ENCODE measurements around the gene ARL3. TPM values are rescaled to one million over a fixed set of nuclear protein-coding genes. Genes with fewer than 3 reads are reported as not detected.

Gene ARL3
- total RNA-seq, 1 donor: 6.0 TPM

DNA sequence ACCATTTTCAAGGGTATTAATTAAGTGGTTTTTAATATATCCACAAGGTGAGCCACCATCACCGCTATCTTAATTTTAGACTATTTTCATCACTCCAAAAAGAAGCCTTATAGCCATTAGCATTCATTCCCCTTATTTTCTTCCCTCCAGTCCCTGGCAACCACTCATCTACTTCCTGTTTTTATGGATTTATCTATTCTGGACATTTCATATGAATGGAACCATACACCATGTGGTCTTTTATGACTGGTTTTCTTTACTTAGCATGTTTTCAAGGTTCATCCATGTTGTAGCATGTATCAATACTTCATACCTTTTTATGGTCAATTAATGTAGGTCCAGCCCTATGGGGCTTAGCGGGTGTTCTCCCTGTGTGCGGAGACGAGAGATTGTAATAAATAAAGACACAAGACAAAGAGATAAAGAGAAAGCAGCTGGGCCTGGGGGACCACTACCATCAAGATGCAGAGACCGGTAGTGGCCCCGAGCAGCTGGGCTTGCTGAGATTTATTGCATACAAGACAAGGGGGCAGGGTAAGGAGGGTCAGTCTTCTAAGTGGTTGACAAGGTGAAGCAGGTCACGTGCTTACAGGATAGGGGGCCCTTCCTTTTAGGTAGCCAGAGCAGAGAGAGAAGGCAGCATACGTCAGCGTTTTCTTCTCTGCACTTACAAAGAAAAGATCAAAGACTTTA lies 44.2 kb upstream of the ARL3 start:
- H3K4me3 ChIP-seq (ENCODE audit: low read depth, low read length): peak overlapping the region; percentile 23
- TF ChIP-seq, protein P1, sequence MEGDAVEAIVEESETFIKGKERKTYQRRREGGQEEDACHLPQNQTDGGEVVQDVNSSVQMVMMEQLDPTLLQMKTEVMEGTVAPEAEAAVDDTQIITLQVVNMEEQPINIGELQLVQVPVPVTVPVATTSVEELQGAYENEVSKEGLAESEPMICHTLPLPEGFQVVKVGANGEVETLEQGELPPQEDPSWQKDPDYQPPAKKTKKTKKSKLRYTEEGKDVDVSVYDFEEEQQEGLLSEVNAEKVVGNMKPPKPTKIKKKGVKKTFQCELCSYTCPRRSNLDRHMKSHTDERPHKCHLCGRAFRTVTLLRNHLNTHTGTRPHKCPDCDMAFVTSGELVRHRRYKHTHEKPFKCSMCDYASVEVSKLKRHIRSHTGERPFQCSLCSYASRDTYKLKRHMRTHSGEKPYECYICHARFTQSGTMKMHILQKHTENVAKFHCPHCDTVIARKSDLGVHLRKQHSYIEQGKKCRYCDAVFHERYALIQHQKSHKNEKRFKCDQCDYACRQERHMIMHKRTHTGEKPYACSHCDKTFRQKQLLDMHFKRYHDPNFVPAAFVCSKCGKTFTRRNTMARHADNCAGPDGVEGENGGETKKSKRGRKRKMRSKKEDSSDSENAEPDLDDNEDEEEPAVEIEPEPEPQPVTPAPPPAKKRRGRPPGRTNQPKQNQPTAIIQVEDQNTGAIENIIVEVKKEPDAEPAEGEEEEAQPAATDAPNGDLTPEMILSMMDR (IDR thresholded peaks at IDR 0.05; ENCODE audit: insufficient read depth, low read depth, low read length): no peak
- DNase-seq (ENCODE audit: low read depth): no peak

DNA sequence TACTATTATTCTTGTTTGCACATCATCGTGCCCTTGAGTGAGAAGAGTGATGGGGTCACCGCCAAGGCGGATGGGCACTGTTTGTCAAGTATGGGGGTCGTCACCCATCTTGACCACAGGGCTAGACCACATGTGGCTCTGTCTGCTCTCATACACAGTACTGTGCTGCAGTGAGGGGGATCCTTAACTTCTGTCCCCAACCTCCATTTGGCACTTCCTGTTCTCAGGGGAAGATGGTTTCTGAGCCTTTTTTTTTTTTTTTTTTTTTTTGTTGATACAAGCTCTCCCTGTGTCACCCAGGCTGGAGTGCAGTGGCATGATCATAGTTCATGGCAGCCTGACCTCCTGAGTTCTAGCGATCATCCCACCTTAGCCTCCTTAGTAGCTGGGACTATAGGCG lies 43.1 kb upstream of the ARL3 start:
- no peak for DNase-seq (ENCODE audit: low read depth)
- no peak overlapping the region for H3K4me3 ChIP-seq (ENCODE audit: low read depth, low read length)
- TF ChIP-seq, protein P1 (IDR thresholded peaks at IDR 0.05; ENCODE audit: insufficient read depth, low read depth, low read length): no peak

DNA sequence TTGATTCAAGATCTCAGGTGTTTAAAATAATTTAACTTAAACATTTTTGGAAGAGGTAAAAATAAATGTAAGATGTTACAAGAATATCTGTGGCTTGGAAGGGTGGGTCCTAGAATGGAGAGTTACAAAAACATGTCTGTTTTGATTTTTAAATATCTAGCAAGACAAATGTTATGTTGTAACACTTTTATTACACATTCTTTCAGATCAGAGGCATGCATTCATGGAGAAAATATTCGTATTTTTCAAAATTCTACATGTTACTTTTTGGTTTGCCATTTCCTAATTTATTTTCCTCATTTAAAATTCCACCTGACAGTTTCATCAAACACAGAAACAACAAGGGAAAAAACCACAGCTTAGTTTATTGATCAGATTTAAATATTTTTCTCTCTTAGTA lies 39.5 kb upstream of the ARL3 start:
- DNase-seq (ENCODE audit: low read depth): no peak
- TF ChIP-seq, protein P1 (IDR thresholded peaks at IDR 0.05; ENCODE audit: insufficient read depth, low read depth, low read length): no peak
- no peak overlapping the region for H3K4me3 ChIP-seq (ENCODE audit: low read depth, low read length)

GRCh38 chr10:102752934-102753664 lies 38.9 kb upstream of the ARL3 start:
- TF ChIP-seq, protein P1 (IDR thresholded peaks at IDR 0.05; ENCODE audit: insufficient read depth, low read depth, low read length): peak; percentile 80

GRCh38 chr10:102752266-102752930 lies 38.2 kb upstream of the ARL3 start:
- no peak overlapping the region for H3K4me3 ChIP-seq (ENCODE audit: low read depth, low read length)
- DNase-seq (ENCODE audit: low read depth): peak; percentile 84
- TF ChIP-seq, protein P1 (IDR thresholded peaks at IDR 0.05; ENCODE audit: insufficient read depth, low read depth, low read length): no peak

More at GRCh38 chr10:102752934-102753664, 38.9 kb upstream of the ARL3 start:
- H3K4me3 ChIP-seq (ENCODE audit: low read depth, low read length): no peak overlapping the region
- DNase-seq (ENCODE audit: low read depth): peak; percentile 99

DNA sequence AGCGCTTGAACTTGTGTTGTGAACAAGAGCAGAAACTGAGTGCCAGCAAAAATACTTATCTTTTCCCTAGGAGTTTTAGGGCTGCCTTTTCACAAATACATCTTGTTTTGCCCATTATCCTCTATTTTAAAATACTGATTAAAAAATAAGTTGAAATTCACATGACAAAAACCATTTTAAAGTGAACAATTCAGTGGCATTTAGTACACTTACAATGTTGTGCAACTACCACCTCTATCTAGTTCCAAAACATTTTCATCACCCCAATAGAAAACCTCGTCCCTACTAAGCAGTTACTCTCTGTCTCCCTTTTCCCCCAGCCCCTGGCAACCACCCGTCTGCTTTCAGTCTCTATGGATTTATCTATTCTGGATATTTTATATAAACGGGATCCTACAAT lies 31.0 kb upstream of the ARL3 start:
- peak overlapping the region; percentile 99 for H3K4me3 ChIP-seq (ENCODE audit: low read depth, low read length)
- TF ChIP-seq, protein P1 (IDR thresholded peaks at IDR 0.05; ENCODE audit: insufficient read depth, low read depth, low read length): no peak
- no peak for DNase-seq (ENCODE audit: low read depth)
